Stimulated activated naive CD4-positive, alpha-beta T cell treated with Interleukin-2 at 50 U/mL for 16 hours (primary cell): ENCODE measurements around the gene ADGRV1.
"Not testable (repeated sequence)": the region's sequence is repeated elsewhere in the genome, so short reads cannot be mapped to it uniquely, and the experiment has no call there.

Experiments used
- DNase-seq: peaks from one replicate; lab custom pipeline; 2025; lab: John Stamatoyannopoulos, UW

The ADGRV1 gene

GRCh38 chr5:90650767-90651166 lies 92.2 kb downstream of the ADGRV1 start:
- no peak for DNase-seq

DNA sequence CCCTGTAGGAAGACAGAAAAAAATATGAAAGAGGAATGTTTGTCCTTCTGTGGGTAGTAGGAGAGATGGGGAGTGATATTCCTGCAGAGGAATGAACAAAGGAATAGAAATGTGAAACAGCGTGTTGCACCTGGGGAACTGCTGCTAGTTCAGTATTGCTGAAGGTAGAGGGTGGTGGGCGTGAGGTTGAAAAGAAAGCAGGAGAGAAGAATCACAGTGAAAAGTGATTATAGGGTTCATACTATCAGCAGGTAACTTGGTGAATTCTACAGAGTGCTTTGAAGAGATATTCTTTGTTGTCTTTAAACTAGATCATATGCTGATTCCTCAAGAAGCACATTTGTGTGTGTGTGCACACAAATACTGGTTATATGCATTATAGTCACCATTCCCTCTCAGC lies 95.6 kb downstream of the ADGRV1 start:
- no peak for DNase-seq

- no peak for DNase-seq
Observed at GRCh38 chr5:90655423-90655822, 96.8 kb downstream of the ADGRV1 start.

- DNase-seq: no peak
Observed at GRCh38 chr5:90657030-90657429, 98.4 kb downstream of the ADGRV1 start.

DNA sequence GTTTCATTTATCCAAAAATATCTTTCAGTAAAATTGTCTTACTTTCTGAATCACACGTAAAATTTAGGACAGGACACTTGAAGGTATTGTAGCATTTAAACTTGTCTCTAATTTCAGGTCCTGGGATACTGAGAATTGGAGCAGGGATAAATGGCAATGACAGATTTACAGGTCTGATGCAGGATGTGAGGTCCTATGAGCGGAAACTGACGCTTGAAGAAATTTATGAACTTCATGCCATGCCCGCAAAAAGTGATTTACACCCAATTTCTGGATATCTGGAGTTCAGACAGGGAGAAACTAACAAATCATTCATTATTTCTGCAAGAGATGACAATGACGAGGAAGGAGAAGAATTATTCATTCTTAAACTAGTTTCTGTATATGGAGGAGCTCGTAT lies 99.2 kb downstream of the ADGRV1 start:
- DNase-seq: no peak

DNA sequence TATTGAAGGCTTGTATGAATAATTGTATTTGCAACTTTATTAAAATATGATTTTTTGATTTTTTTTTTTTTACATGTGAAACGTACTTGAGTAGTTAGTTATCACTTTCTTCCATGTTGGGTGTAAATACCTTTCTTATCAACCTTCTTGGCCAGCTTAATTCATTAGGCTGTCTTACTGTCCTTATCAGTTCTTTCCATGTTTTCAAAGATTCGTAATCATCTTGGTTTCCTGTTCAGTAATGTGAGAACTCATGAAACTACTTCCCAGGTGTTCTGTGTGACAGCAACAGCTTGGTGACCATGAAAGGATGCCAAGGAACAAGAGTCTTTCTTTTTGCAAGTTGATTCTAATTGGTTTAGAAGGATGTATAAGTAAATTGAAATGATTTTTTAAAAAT lies 100.0 kb downstream of the ADGRV1 start:
- DNase-seq: no peak

- not testable (repeated sequence) for DNase-seq
Observed at GRCh38 chr5:90668079-90668565, 109.5 kb downstream of the ADGRV1 start.

- no peak for DNase-seq
Observed at GRCh38 chr5:90675222-90675621, 116.6 kb downstream of the ADGRV1 start.

DNA sequence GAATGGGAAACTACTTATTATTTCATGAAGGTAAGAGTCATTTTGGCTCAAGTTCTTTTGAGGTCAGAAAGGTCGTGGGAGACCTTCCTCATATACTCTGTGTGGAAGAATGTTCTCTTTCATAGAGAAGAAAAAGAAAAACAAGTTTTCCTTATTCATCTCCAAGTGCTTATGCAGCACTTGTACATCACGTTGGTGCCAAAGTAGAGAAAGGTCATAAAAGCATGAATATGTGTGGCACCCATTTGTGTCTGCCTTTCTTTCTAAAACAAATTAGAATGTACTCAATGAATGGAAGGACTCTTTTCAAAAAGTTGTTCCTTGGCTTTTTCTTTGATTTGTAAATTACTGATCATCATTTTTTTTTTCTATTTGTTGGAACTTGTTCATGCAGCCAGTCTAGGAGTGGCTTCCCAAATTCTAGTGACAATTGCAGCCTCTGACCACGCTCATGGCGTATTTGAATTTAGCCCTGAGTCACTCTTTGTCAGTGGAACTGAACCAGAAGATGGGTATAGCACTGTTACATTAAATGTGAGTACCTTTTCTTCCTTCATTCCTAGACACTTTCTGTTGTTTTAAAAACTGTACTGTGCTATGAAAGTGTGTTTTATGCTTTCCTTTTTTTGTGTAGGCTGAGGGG lies 122.4 kb downstream of the ADGRV1 start:
- DNase-seq: no peak

DNA sequence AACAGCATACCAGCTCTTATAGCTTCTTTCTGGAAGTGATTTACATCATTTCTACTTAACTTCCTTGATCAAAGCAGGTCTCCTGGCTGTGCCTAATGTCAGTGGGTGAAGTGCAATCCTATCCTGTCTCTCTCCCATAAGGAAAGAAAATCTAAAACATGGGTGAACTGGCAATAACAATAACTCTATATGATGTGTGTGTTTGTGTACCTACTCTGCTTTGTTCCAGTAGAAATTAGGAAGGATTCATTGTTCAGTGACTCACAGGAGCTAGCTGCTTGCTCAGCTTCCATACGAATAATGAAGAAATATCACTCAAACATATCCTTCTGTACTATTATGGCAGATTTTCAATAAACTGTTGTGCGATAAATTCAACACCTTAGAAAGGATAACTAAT lies 123.7 kb downstream of the ADGRV1 start:
- no peak for DNase-seq

- no peak for DNase-seq
Observed at GRCh38 chr5:90685425-90686022, 126.9 kb downstream of the ADGRV1 start.

- not testable (repeated sequence) for DNase-seq
Observed at GRCh38 chr5:90686363-90686762, 127.8 kb downstream of the ADGRV1 start.

DNA sequence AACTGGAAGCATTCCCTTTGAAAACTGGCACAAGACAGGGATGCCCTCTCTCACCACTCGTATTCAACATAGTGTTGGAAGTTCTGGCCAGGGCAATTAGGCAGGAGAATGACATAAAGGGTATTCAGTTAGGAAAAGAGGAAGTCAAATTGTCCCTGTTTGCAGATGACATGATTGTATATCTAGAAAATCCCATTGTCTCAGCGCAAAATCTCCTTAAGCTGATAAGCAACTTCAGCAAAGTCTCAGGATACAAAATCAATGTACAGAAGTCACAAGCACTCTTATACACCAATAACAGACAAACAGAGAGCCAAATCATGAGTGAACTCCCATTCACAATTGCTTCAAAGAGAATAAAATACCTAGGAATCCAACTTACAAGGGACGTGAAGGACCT lies 128.9 kb downstream of the ADGRV1 start:
- not testable (repeated sequence) for DNase-seq

GRCh38 chr5:90689064-90689463 lies 130.5 kb downstream of the ADGRV1 start:
- DNase-seq: no peak

DNA sequence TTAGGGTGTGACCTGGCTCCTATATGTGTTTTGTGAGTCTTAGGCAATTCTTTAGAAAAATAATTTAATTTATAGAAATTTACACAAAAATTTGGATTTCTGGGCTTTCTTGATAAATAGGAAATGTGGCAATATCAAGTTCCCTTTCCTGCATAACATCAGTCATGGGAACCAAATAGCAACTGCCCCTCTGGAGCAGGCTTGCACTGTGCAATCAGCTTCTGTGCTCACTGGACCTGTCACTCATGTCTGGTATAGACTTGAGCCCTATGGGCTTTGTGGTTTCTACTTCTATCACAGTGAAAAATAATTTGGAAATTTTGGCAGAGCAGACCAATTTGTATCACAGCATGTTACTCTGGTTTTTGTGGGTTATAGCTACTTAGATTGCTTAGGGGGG lies 131.7 kb downstream of the ADGRV1 start:
- no peak for DNase-seq

DNA sequence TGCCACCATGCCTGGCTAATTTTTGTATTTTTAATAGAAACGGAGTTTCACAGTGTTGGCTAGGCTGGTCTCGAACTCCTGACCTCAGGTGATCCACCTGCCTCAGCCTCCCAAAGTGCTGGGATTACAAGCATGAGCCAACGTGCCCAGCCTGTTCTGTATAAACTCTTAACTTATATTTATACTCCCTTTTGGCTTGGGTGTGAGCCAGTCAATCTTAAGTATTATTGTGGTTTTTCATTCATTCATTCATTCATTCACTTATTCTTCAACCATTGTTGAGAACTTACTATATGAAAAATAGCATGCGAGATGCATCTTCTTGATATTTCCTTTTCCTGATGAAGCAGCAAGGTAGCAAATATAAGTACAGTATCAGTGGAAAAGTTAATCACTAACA lies 132.9 kb downstream of the ADGRV1 start:
- DNase-seq: no peak

DNA sequence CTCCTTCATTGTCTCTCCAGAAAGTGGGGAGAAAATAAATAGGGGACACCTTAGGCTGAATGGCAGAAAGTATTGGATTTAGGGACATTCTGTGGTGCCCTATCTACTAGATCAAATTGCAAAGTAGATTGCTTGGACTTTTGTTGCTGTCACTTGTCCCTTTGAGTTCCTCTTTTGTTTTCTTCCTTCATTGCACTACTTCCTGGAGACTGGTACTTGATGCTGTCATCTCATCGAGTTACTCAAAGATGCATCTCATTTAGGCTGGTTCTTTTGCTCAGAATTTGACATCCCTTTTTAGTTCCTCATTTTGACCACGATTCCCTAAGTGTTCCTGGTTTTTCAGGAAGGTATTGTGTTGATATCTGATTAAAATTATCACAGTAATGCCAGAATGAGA lies 137.6 kb downstream of the ADGRV1 start:
- no peak for DNase-seq

- DNase-seq: no peak
Observed at GRCh38 chr5:90700299-90700698, 141.7 kb downstream of the ADGRV1 start.

- DNase-seq: no peak
Observed at GRCh38 chr5:90703932-90704331, 145.3 kb downstream of the ADGRV1 start.

GRCh38 chr5:90707698-90708097 lies 149.1 kb downstream of the ADGRV1 start:
- no peak for DNase-seq

DNA sequence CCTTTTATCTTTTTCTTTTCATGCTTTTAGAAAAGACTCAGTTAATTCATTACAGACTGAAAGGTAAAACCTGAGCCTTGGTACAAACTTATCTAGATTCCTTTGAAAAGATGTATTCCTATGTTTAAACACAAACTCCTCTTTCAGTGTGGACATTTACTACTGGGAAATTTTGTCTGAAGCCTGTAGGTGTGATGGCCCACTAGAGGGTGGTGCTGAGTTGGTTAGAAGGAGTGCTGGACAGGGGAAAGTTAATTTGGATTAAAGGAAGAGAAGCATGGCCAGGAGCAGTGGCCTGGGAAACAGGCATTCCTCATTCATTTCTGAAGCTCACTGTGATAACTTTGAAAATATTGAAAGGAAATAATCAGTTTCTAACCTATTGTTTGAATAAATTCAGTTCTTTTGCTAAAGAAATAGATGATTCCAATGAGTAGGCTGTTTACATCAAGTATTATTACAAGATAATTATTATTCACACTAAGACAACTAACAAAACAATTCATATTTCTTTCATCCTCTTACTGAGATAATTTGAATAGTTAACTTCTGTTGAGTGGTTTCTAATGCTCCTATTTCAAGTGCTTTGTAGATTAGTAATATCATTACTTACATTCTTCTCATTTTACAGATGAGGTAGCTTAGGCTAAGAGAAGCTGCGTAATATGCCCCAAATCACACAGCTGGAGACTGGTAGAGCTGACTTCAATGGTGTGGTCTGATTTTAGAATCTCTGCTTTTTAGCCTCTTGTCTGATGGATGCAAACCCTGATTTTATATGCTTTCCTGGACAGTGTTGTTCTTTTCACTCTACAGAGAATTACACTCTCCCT lies 150.9 kb downstream of the ADGRV1 start:
- DNase-seq: no peak

DNA sequence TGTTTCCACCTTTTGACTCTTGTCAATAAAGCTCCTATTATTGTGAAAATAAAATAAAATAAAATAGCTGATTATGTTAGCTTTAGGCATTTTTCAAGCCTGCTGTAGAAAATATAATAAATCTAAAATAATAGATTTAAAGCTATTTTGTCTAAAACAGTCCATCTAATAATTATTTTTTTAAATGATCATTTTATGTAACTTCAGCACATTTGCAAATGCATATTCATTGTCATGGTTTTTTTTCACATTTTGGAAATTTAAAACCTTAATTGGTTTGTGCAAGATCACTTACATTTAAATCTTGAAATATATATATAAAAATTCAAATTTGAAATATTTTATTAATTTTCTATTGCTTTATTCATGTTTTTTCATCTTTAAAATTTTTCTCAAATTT lies 159.8 kb downstream of the ADGRV1 start:
- DNase-seq: no peak

DNA sequence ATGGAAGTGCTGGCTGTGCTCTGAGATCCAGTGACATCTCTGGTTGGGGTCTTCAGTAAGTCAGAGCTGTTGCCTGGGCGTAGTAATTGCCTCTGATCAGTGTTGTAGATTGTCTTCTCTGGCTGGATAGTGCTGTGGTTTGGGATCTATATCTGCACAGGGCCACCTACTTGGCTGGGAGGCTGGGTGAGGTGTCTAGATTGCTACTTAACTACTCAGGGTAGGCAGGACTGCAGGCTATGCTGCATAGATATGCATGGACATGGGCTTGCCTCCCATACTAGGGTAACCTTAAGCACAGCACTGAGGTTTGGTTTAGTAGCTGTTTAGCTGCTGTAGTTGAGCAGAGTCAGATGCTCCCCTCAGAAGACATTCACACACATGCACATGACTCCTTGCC lies 181.0 kb downstream of the ADGRV1 start:
- DNase-seq: no peak
